RWPE1 (cell line): ENCODE results near the gene PEAR1.

ENCODE experiments used
- CTCF ChIA-PET: fragments of 350-600 bp; sonication (Branson Sonifier 250); formaldehyde crosslinking; extraction: SDS; loops from one replicate; lab custom pipeline; 2021; lab: Yijun Ruan, JAX
- POLR2A ChIA-PET: fragments of 400-600 bp; formaldehyde crosslinking; extraction: SDS; loops from one replicate; lab custom pipeline; 2020; ENCODE audit warnings: antibody characterized with exemption; ENCODE audit not compliant: low non-redundant PET; lab: Yijun Ruan, JAX
- DNase-seq: peaks from one replicate; pipeline ENCODE4 v3.0.0; 2012; ENCODE audit warnings: low spot score
- H3K27ac ChIP-seq: fragments of 450-650 bp; 2 replicates; pipeline ENCODE4 v1.5.1; 2017
- TF ChIP-seq, protein P1 (sequence below): fragments of 450-650 bp; conservative IDR thresholded peaks from 2 replicates; pipeline ENCODE4 v1.5.1; 2017; ENCODE audit warnings: low read depth, mild to moderate bottlenecking

The PEAR1 gene

DNA sequence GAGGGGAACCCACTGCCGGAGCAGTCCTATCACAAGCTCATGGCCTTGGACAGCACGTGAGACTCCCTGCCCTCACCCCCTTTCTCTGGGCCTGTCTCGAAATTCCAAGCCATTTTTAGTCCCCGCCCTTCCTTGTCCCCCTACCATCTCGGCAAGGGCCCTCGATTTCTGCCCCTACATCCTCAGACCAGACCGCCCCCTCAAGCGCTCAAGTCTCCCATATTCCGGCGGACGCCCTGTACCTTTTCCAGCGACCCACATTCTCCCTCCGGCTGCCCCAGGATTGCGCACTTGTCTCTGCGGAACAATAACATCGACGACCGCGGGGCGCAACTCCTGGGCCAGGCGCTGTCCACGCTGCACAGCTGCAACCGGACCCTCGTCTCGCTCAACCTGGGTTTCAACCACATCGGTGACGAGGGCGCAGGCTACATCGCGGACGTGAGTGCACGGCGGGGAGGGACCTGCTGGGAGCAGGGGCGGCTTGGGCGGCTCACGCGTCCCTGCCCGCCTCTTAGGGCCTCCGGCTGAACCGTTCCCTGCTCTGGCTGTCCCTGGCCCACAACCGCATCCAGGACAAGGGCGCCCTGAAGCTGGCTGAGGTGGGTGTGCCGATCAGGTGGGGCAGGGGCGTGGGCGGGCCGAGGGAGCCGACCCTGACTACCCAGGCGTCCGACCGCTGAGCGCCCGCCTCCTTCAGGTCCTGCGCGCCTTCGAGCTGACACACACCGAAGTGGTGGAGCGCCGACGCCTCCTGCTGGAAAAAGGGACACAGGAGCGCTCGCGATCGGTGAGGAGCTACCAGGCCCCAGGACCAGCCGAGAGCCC lies 33.9 kb downstream of the PEAR1 start:
- CTCF ChIA-PET, result interaction anchor here (0.5 to 4.1 kb wide), 28 partner anchors 9 to 425 kb away, joined by 3 to 77 read pairs (median 4); partner anchors contain the start of genes INSRR, METTL25B, NTRK1 and PEAR1
- POLR2A ChIA-PET, result no interaction called here
- no peak overlapping the region for H3K27ac ChIP-seq
- peak; percentile 75 for DNase-seq
- TF ChIP-seq, protein P1, sequence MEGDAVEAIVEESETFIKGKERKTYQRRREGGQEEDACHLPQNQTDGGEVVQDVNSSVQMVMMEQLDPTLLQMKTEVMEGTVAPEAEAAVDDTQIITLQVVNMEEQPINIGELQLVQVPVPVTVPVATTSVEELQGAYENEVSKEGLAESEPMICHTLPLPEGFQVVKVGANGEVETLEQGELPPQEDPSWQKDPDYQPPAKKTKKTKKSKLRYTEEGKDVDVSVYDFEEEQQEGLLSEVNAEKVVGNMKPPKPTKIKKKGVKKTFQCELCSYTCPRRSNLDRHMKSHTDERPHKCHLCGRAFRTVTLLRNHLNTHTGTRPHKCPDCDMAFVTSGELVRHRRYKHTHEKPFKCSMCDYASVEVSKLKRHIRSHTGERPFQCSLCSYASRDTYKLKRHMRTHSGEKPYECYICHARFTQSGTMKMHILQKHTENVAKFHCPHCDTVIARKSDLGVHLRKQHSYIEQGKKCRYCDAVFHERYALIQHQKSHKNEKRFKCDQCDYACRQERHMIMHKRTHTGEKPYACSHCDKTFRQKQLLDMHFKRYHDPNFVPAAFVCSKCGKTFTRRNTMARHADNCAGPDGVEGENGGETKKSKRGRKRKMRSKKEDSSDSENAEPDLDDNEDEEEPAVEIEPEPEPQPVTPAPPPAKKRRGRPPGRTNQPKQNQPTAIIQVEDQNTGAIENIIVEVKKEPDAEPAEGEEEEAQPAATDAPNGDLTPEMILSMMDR, result peak; percentile 87

DNA sequence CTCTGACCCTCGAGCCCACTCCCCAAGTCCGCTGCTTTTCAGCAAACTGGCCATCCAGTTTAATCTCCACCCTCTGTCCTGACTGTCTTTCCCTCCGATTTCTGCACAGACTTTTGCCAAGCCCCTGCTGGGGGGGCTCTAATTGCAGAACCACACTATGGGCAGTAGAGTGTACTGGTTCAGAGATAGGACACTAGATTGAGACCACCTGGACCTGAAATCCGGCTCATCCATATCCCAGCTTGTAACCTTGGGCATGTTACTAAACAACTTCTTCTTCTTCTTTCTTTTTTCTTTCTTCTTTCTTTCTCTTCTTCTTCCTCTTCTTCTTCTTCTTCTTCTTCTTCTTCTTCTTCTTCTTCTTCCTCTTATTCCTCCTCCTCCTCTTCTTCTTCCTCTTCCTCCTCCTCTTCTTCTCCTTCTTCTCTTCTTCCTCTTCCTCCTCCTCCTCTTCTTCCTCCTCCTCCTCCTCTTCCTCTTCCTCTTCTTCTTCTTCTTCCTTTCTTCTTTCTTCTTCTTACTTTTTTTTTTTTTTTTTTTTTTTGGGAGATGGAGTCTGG lies 34.6 kb downstream of the PEAR1 start:
- POLR2A ChIA-PET, result no interaction called here

DNA sequence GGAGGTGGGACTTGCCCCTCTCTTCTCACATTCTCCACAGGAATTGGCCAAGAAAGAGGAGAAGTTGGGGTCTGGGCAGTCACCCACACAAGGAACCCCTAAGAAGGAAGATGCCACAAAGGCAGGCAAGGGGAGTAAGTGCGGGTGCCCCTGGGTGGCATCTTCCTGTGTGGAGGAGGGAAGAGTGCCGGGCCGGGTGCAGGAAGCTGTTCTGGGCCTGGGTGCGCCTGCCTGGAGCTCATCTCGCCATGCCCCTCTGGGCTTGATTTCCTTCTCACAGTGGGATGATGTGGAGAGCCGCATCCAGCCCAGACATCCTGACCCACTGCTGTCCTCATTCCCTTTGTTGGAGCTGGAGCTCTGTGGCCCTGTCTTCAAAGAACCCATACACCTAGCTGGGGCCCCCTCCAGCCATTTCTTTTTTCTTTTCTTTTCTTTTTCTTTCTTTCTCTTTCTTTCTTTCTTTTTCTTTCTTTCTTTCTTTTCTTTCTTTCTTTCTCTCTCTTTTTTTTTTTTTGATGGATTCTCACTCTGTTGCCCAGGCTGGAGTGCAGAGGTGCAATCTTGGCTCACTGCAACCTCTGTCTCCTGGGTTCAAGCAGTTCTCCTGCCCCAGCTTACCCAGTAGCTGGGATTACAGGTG lies 36.2 kb downstream of the PEAR1 start:
- TF ChIP-seq, protein P1, result no peak
- POLR2A ChIA-PET, result no interaction called here
- no peak overlapping the region for H3K27ac ChIP-seq
- CTCF ChIA-PET, result no interaction called here
- DNase-seq, result no peak

More for the DNA sequence above, 34.6 kb downstream of the PEAR1 start:
- CTCF ChIA-PET, result interaction anchor here (0.5 to 4.1 kb wide), 25 partner anchors 8 to 239 kb away, joined by 3 to 77 read pairs (median 4); partner anchors contain the start of genes INSRR, METTL25B, NTRK1 and PEAR1
- TF ChIP-seq, protein P1, result peak; percentile 43
- no peak overlapping the region for H3K27ac ChIP-seq
- DNase-seq, result no peak

DNA sequence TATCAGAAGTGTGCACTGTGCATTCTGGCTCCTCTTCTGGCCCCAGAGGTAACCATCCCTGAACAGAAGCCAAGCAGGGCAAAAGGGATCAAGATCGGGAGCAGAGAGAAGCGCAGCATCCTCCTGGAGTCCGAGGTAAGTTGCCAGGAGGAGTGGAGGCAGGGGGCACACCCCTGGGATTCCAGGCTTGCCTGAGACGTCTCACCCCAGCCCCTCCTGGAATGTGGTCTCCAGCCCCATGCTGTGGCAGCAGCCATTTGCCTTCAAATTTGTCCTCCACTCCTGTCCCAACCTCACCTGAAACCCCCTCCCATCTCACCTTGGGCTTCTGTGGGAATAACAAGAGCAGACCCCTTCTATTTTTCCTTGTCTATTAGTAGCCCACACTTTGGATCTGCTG lies 37.0 kb downstream of the PEAR1 start:
- no peak for DNase-seq
- TF ChIP-seq, protein P1, result no peak
- ChIA-PET CTCF (no interaction called here), POLR2A (no interaction called here)
- no peak overlapping the region for H3K27ac ChIP-seq

DNA sequence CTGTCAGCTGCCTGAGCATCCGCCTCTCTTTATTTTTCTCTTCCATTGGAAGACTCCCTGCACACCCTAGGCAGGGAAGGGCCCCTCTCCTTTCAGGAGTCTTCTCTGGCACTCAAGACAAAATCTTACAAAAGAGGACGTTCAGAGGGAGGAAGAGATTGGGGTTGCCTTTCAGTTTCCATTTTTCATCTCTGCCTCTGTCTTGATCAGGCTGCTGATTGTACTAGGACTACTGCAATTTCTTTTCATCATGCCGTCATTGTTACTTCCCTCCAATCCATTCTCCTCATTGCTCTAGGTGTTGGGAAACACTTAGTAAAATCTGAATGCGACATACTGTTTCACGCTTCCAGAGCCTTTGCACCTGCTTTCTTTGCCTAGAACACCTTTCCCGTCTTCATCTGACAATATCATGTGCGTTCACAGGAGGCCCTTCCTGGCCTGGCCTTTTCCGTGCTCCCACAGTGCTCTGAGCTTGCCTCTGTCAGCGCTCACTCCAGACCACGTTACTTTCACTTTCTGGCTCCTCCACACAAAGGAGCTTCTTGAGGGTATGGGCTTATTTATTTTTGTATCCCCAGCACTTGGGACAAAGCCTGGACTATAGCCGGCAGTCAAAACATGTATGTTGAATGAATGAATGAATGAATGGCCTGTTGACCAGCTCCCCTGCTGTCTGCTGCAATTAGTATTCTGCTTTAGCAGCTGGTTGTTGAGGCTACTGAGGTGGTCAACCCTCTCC lies 37.9 kb downstream of the PEAR1 start:
- no peak for DNase-seq
- POLR2A ChIA-PET, result no interaction called here
- CTCF ChIA-PET, result interaction anchor here (0.6 to 0.9 kb wide), 2 partner anchors 17 to 28 kb away, joined by 3 read pairs; no protein-coding TSS in a partner anchor

More for the DNA sequence above, 37.9 kb downstream of the PEAR1 start:
- H3K27ac ChIP-seq, result no peak overlapping the region
- TF ChIP-seq, protein P1, result no peak
